ENCODE data around the gene IGSF21. TPM values are rescaled to one million over a fixed set of nuclear protein-coding genes. Genes with fewer than 3 reads are reported as not detected.

IGSF21 gene
- total and polyA plus RNA-seq, 11 donors: 0.54 to 2.2 (median 0.94) TPM; not detected in 1

- WGBS, 4 donors: 87 to 93% (median 91%) methylated on average over 2 of the region's 2 CpGs
- no peak overlapping the region for H3K4me3 ChIP-seq
- DNase-seq (no peak), ATAC-seq (no peak)
- no peaks in the 10 kb centered on the region for H3K4me1 ChIP-seq
- peaks cover 0 to 41% (median 6%) of the 10 kb centered on the region in 9 donors for H3K27me3 ChIP-seq
- intact Hi-C loops (cut with DNase I): no loop called here
- H3K36me3 ChIP-seq: no peaks in the 10 kb centered on the region
- H3K9me3 ChIP-seq: peaks cover 0 to 21% (median 8%) of the 10 kb centered on the region in 12 donors
- TF ChIP-seq POLR2A (IDR thresholded peaks at IDR 0.05) (no peak), CTCF (IDR thresholded peaks at IDR 0.05) (no peak)
- H3K27ac ChIP-seq: no peak overlapping the region
Observed at GRCh38 chr1:18411321-18411720, 303.7 kb downstream of the IGSF21 start.

- intact Hi-C loops (cut with DNase I): no loop called here
- Histone ChIP-seq H3K36me3 (no peaks in the 10 kb centered on the region), H3K27ac (no peak overlapping the region), H3K4me3 (no peak overlapping the region), H3K27me3 (peaks cover 0 to 34% (median 2%) of the 10 kb centered on the region in 9 donors), H3K4me1 (no peaks in the 10 kb centered on the region), H3K9me3 (peaks cover 0 to 21% (median 8%) of the 10 kb centered on the region in 12 donors)
- WGBS, 4 donors: 84 to 89% (median 86%) methylated on average over 8 of the region's 8 CpGs
- ATAC-seq (no peak), DNase-seq (no peak)
- no peak for TF ChIP-seq POLR2A (IDR thresholded peaks at IDR 0.05)
- no peak for TF ChIP-seq CTCF (IDR thresholded peaks at IDR 0.05)
Observed at GRCh38 chr1:18411820-18412641, 304.4 kb downstream of the IGSF21 start.

DNA sequence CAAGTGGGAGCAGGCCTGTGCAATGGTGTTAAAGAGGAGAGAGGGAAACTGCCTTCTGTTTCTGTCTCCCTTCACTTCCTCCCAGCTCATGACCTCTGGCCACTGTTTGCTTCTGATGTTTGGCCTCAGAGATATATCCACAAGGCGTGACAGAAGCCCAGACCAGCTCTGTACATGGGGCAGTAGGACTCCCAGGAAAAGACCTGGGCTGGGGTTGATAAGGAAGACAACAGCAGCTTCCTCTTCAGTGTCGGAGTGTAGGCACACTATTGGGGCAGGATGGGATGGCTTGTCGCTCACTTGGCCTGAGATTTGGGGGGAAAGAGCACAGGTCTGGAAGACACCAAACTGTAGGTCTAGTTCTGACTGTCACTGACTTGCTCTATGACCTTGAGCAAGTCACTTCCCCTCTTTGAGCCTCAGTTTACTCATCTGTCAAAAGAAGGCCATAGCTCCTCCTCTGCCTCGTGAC, 305.3 kb downstream of the IGSF21 start:
- TF ChIP-seq CTCF (IDR thresholded peaks at IDR 0.05) (no peak), POLR2A (IDR thresholded peaks at IDR 0.05) (no peak)
- intact Hi-C loops (cut with DNase I): no loop called here
- peaks cover 0 to 21% (median 8%) of the 10 kb centered on the region in 12 donors for H3K9me3 ChIP-seq
- WGBS, 4 donors: 57 to 88% (median 74%) methylated on average over 4 of the region's 4 CpGs
- no peaks in the 10 kb centered on the region for H3K4me1 ChIP-seq
- DNase-seq (no peak), ATAC-seq (no peak)
- no peaks in the 10 kb centered on the region for H3K36me3 ChIP-seq
- H3K4me3 ChIP-seq: no peak overlapping the region
- no peak overlapping the region for H3K27ac ChIP-seq
- peaks cover 0 to 25% (median 0%) of the 10 kb centered on the region in 9 donors for H3K27me3 ChIP-seq

- intact Hi-C loops (cut with DNase I): no loop called here
- DNase-seq (no peak), ATAC-seq (no peak)
- Histone ChIP-seq H3K4me3 (no peak overlapping the region), H3K4me1 (no peaks in the 10 kb centered on the region), H3K9me3 (peaks cover 0 to 21% (median 8%) of the 10 kb centered on the region in 12 donors), H3K27me3 (peaks cover 0 to 21% (median 0%) of the 10 kb centered on the region in 9 donors), H3K27ac (no peak overlapping the region), H3K36me3 (no peaks in the 10 kb centered on the region)
- TF ChIP-seq POLR2A (IDR thresholded peaks at IDR 0.05): no peak
- TF ChIP-seq CTCF (IDR thresholded peaks at IDR 0.05): no peak
- WGBS, 4 donors: 60 to 73% (median 66%) methylated on average over 13 of the region's 13 CpGs
Observed at GRCh38 chr1:18413541-18414305, 306.1 kb downstream of the IGSF21 start.
